GM18870 (cell line): ENCODE measurements around the gene LRMDA.

Experiments used
- ATAC-seq: cut with Tn5 transposase; IDR thresholded peaks from one replicate; pipeline ENCODE4 v1.9.1; 2021; ENCODE audit warnings: moderate library complexity; ENCODE audit not compliant: unreplicated experiment

LRMDA gene

GRCh38 chr10:75470901-75471300 is 39.5 kb downstream of the LRMDA start:
- ATAC-seq: no peak

GRCh38 chr10:75472685-75473084 is 41.3 kb downstream of the LRMDA start:
- ATAC-seq: no peak

DNA sequence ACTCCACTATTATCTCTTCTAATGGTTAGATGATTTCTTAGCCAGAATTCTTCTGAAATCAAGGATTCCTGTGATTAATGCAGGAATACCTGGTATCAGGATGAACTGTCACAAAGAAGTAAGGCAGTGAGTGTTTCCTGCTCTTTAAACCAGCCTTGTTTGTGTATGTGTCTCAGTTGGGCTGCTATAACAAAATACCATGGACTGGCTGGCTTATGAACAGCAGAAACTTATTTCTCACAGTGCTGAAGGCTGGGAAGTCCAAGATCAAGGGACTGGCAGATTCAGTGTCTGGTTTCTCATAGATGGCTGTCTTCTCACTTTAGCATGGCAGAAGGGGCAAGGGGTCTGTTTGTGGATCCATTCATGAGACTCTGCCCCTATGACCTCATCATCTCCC is 42.7 kb downstream of the LRMDA start:
- no peak for ATAC-seq

DNA sequence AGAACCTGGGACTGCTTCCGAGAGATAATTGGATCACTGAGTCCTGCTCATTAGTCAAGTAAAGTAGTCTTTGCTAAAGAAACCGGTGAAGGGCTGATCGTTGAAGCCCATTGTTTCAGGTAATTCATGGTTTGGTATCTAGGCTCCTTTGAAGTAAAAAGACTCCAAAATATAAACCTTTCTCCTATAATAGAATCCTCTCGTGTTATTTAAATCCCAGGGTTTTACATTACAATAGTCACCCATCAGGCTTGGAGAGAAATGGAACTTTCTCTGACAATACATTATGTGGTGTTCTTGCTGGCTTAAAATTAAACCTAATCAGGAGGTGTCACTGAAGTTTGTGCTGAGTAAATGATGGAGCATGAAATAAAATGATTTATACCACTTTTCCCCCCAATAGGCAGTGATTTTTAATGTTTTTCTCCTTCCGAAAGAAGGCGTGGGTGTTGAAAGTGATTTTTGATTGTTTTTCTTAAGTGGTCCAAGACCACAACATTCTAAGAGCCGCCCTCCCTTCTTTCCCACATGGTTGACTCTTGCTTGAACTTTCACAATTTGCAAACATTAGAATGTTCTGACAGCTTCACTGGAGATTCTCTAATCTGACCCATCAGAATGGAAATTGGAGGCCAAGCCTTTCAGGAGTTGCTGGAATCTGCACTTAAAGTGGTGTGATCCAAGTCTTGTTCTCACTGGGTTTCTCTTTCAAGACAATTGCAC is 44.2 kb downstream of the LRMDA start:
- no peak for ATAC-seq

DNA sequence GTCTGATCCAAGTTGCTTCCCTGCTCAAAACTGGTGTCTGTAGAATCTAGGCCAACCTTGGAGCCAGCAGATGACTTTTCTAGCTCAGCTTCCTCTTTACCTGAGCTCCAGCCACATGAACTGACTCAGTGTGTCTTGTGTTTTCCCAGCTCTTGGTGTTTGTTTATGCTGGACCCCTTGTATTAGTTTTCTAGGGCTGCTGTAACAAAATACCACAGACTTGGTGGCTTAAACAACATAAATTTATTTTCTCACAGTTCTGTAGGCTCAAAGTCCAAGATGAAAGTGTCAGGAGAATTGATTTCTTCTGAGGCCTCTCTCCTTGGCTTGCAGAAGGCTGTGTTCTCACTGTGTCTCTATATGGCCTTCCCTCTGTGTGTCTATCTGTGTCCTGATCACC is 45.1 kb downstream of the LRMDA start:
- ATAC-seq: no peak

DNA sequence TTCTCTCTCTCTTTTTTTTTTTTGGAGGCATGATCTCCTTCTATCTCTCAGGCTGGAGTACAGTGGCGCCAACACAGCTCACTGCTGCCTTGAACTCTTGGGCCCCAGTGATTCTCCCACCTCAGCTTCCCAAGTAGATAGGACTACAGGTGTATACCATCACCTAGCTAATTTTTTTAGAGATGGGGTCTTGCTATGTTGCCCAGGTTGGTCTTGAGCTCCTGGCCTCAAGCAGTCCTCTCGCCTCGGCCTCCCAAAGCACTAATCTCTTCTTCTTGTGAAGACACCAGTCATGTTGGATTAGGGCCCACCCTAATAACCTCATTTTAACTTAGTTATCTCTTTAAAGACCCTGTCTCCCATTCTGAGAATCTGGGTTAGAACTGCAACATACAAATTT is 45.6 kb downstream of the LRMDA start:
- no peak for ATAC-seq

DNA sequence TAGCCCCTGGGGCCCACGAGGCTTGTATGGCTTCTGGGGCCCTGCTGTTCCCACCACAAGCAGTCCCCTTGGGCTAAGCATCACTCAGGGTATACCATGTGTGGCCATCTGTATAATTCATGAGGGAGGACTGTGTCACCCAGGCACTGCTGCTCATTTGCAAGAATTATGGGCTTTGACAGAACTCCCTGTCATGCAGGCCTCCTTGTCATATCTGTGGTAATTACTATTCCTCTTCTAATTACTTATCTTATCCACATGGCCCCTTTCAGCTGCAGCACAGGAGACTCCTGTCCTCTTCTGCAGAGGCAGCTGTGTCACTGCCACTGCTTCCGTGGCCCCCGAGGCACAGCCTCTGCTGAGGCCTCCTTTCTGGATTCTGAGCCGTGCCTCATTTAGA is 46.3 kb downstream of the LRMDA start:
- no peak for ATAC-seq

DNA sequence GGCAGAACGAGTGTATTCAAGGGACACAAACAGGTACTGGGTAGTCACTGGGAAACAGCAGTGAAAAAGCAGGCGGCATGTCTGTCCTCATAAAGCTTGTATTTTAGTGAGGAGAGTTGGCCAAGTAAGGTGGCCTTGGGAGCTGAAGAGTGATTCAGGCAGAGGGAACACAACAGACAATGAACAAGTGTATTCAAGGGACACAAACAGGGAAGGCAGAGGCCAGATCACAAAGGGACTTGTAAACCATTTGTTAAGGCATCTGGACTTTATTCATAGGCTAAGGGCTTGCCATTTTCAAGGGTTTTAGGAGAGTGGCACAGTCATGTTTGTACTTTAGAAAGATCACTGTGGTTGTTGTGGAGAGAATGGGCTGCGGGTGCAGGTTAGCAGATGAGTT is 49.0 kb downstream of the LRMDA start:
- ATAC-seq: no peak

- no peak for ATAC-seq
These were observed 51.8 kb downstream of the LRMDA start for GRCh38 chr10:75483188-75483587.

- ATAC-seq: no peak
These were observed 53.3 kb downstream of the LRMDA start for GRCh38 chr10:75484717-75485116.

DNA sequence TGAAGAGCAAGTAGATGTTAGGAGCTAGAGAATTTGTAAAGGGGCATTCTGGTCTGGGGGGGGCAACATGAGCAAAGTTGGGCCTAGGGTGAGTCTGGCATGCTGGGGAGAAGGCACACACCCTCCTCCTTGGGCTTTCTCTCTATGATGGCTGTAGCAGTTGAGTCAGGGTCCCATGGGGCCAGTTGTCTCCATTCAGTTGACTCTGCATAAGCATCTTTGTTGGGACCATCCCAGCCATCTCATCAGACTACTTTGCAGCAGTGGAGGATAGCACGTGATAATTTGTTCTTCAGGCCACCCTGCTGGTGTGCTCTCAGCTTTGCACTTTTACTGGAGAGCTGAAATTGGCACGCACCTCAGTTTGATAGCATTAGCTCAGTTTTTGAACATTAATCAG is 55.2 kb downstream of the LRMDA start:
- no peak for ATAC-seq

DNA sequence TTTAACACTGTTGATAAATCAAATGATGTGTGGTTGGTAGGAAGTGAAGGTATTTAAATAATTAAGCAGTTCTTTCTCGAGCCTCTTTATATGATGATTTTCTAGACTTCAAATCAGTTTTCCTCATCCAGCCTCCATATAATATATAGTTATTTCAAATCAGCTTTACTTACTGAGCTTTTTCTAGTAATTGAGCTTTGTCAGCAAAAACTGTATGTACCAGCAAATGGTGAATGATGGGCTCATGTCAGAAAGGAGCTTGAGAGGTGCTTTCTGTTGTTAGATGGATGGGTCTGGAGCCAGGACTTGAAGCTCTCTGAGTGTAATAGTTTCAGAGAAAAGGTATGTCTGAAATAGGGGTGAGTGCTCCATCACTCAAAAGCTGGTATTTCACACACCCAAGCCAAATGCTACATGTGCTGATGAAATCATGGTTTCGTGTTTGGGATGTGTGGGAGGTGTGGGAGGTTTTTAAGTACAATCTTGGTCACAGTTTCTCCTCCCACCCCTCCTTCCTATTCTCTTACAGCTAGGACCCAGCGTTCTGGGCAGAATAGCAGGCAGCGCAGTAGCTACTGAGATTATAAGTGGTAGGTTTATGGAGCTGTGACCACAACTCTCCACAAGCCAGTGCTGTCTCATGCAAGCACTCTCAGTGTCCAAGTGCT is 55.8 kb downstream of the LRMDA start:
- peak; percentile 65 for ATAC-seq

GRCh38 chr10:75487755-75488125 is 56.3 kb downstream of the LRMDA start:
- ATAC-seq: no peak

- ATAC-seq: no peak
These were observed 60.9 kb downstream of the LRMDA start for GRCh38 chr10:75492173-75492925.

DNA sequence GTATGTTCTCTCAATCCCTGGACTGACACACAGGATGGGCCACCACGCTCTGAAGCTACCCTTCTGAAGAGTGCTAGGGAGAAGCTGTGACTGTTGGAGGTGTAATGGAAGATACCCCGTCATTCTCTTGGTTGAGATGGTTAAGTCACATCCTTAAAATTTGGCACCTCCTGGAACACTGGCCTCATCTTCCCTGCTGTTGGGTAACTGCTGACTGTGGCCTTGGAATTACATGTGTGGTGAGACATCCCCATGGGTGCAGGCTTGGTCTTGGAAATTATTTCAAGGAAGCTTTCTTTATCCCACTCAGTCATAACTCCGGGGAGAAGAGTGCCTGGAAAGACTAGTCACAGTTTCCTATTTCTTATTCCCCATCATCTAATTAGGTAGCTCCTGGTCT is 62.0 kb downstream of the LRMDA start:
- no peak for ATAC-seq

GRCh38 chr10:75495434-75496190 is 64.2 kb downstream of the LRMDA start:
- ATAC-seq: no peak

GRCh38 chr10:75496191-75496567 is 64.8 kb downstream of the LRMDA start:
- ATAC-seq: no peak

DNA sequence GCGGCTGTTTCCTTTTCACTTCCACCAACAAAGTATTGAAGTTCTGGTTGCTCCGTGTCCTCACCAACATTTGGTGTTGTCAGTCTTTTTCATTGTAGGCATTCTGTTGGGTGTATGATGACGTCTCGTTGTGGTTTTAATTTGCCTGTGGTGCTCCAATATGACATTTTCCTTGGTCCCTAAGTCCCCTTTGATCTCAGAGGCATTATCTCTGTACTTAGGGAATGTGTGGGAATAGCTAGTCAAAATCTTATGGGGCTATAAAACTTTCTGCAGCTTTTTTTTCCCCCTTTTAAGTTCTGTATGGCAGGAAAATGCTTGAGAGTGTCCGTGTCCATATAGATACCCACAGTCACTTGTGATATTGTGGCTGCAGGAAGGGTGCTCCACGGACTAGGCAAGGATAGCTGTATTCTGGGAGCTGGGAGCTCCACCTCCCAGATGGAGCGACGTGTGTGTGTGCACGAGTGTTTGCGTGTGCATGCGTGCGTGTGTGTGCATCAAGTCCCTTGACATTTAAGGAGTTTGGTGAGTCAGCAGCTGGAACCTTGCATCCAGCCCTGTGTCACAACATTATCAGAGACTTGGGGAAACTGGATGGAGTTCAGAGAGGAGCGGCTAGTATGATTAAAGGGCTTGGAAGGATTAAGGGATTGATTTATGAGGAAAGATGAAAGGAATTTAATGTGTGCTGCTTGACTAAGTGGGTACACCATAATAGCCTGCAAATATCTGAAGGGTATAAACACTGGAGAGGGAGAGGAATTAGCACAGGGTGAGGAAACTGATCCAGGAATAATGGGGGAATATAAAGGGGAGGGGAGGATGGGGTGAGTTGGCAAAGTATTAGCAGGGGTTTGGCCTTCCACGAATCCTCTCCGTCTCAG is 66.8 kb downstream of the LRMDA start:
- ATAC-seq: no peak

DNA sequence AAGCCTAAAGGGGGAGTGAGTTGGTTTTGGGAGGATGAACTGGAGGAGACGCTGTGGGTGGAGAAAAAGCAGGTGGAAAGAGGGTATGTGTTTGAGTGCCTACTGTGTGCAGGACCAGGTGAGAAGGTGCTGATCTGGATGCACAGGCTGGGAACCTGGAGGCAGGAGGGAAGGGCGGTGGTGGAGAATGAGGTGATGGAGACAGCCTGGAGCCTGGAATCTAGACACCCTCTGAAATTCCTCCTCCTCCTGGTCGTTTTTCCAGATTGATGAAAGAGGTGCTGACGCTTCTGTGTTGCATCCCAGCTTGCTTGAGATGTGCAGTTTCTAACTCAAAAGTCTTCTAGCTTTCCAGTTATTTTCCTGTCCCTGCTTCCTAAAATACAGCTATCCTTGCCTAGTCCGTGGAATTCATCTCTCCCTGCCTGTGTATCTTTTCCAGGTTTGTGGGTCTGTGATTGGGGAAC is 67.5 kb downstream of the LRMDA start:
- no peak for ATAC-seq

DNA sequence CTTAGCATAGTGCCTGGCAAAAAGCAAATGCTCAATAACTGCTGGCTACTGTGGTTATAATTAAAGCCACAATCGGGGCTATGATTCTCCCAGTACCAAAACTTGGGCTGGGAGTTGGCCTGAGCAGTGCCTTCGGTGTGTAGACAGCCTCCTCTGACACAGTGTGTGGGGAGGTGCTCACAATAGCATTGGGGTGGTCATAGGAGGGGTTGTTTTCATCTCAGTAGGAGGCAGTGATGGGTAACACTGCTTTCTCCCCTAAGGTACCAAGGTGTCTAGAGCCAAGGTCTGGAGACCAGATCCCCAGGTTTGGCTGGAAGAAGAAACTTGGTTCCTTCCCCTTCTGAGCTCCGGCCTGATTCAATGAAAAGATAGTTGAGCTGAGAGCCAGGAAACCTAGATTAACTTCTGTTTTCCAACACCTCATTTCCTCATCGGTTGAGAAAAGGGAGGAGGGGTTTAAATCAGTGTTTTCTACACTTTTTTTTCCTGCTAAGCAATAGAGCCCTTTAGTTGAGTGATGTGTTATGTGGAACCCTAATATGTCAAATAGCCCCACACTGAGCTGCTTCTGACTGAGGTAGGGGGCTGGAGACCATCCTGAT is 68.2 kb downstream of the LRMDA start:
- ATAC-seq: no peak
